HEK293T (cell line): ENCODE data around the gene FNDC11.
"Not testable (repeated sequence)": the region's sequence is repeated elsewhere in the genome, so short reads cannot be mapped to it uniquely, and the experiment has no call there.

ENCODE experiments used
- CTCF ChIA-PET: fragments of 350-600 bp; formaldehyde crosslinking; extraction: SDS; loops from one replicate; lab custom pipeline; 2021; ENCODE audit warnings: antibody characterized with exemption, inconsistent platforms; lab: Yijun Ruan, JAX
- POLR2A ChIA-PET: fragments of 350-600 bp; formaldehyde crosslinking; extraction: SDS; loops from one replicate; lab custom pipeline; 2020; ENCODE audit warnings: antibody characterized with exemption, inconsistent platforms; lab: Yijun Ruan, JAX
- DNase-seq: peaks from one replicate; pipeline ENCODE4 v3.0.0; 2012; ENCODE audit warnings: mixed read lengths; ENCODE audit errors: extremely low spot score
- ARNT ChIP-seq: fragments of 450-650 bp; IDR thresholded peaks from 2 replicates; pipeline ENCODE4 v1.6.1; 2017; ENCODE audit warnings: mild to moderate bottlenecking
- BHLHE40 ChIP-seq: fragments of 450-650 bp; IDR thresholded peaks from 2 replicates; pipeline ENCODE4 v1.6.1; 2016; ENCODE audit warnings: mild to moderate bottlenecking, moderate library complexity, borderline replicate concordance
- CTBP1 ChIP-seq: fragments of 450-650 bp; IDR thresholded peaks from 2 replicates; pipeline ENCODE4 v1.6.1; 2016; ENCODE audit warnings: borderline replicate concordance
- ELF4 ChIP-seq: fragments of 450-650 bp; IDR thresholded peaks from 2 replicates; pipeline ENCODE4 v1.6.1; 2017; ENCODE audit warnings: antibody characterized with exemption
- FOXA1 ChIP-seq: fragments of 450-650 bp; IDR thresholded peaks from 2 replicates; pipeline ENCODE4 v1.6.1; 2016; ENCODE audit warnings: mild to moderate bottlenecking
- FOXK2 ChIP-seq: fragments of 450-650 bp; IDR thresholded peaks from 2 replicates; pipeline ENCODE4 v1.6.1; 2016; ENCODE audit warnings: mild to moderate bottlenecking
- FOXM1 ChIP-seq: fragments of 450-650 bp; IDR thresholded peaks from 2 replicates; pipeline ENCODE4 v1.6.1; 2017; ENCODE audit warnings: mild to moderate bottlenecking, borderline replicate concordance
- HDGF ChIP-seq: fragments of 450-650 bp; IDR thresholded peaks from 2 replicates; pipeline ENCODE4 v1.6.1; 2017; ENCODE audit warnings: antibody characterized with exemption, borderline replicate concordance
- L3MBTL2 ChIP-seq: fragments of 450-650 bp; conservative IDR thresholded peaks from 2 replicates; pipeline ENCODE4 v1.6.1; 2016; ENCODE audit warnings: mild to moderate bottlenecking
- LEF1 ChIP-seq: fragments of 450-650 bp; IDR thresholded peaks from 2 replicates; pipeline ENCODE4 v1.6.1; 2017; ENCODE audit warnings: mild to moderate bottlenecking, borderline replicate concordance
- NFRKB ChIP-seq: fragments of 450-650 bp; IDR thresholded peaks from 2 replicates; pipeline ENCODE4 v1.6.1; 2016; ENCODE audit warnings: mild to moderate bottlenecking, moderate library complexity
- SP1 ChIP-seq: fragments of 450-650 bp; IDR thresholded peaks from 2 replicates; pipeline ENCODE4 v1.6.1; 2017
- SUZ12 ChIP-seq: fragments of 450-650 bp; IDR thresholded peaks from 2 replicates; pipeline ENCODE4 v1.6.1; 2016; ENCODE audit warnings: mild to moderate bottlenecking
- TARDBP ChIP-seq: fragments of 450-650 bp; IDR thresholded peaks from 2 replicates; pipeline ENCODE4 v1.6.1; 2016
- ZNF384 ChIP-seq: fragments of 450-650 bp; IDR thresholded peaks from 2 replicates; pipeline ENCODE4 v1.6.1; 2016
- TF ChIP-seq, protein P1 (sequence below): fragments of 450-650 bp; IDR thresholded peaks from 2 replicates; pipeline ENCODE4 v1.6.1; 2016

The FNDC11 gene

DNA sequence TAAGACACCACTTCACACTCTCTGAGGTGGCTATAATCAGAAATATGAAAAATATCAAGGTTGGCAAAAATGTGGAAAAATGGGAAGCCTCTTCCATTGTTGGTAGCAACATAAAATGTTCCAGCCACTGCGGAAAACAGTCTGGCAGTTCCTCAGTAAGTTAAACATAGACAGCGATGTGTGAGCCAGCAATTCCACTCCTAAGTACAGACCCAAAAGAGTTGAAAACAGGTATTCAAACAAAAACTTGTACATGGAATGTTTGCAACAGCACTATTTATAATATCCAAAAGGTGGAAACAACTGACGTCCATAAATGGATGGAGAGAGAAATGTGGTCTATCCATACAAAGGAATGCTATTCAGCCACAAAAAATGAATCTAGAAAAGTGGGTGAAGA, 40.8 kb upstream of the FNDC11 start:
- POLR2A ChIA-PET = no interaction called here
- DNase-seq = no peak
- CTCF ChIA-PET = no interaction called here

DNA sequence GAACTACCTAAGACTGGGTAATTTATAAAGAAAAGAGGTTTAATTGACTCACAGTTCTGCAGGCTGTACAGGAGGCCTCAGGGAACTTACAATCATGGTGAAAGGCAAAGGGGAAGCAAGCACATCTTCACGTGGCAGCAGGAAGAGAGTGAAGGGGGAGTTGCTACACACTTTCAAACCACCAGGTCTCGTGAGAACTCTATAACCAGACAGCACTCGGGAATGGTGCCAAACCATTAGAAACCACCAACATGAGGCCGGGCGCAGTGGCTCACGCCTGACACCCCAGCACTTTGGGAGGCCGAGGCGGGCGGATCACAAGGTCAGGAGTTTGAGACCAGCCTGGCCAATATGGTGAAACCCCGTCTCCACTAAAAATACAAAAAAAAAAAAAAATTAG, 39.4 kb upstream of the FNDC11 start:
- DNase-seq, POLR2A ChIA-PET, CTCF ChIA-PET: not testable (repeated sequence)

More for the DNA sequence above, 40.8 kb upstream of the FNDC11 start:
- TF ChIP-seq FOXA1 (no peak), LEF1 (no peak), L3MBTL2 (no peak), FOXK2 (no peak), NFRKB (no peak)
- TF ChIP-seq, protein P1, sequence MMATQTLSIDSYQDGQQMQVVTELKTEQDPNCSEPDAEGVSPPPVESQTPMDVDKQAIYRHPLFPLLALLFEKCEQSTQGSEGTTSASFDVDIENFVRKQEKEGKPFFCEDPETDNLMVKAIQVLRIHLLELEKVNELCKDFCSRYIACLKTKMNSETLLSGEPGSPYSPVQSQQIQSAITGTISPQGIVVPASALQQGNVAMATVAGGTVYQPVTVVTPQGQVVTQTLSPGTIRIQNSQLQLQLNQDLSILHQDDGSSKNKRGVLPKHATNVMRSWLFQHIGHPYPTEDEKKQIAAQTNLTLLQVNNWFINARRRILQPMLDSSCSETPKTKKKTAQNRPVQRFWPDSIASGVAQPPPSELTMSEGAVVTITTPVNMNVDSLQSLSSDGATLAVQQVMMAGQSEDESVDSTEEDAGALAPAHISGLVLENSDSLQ = no peak

DNA sequence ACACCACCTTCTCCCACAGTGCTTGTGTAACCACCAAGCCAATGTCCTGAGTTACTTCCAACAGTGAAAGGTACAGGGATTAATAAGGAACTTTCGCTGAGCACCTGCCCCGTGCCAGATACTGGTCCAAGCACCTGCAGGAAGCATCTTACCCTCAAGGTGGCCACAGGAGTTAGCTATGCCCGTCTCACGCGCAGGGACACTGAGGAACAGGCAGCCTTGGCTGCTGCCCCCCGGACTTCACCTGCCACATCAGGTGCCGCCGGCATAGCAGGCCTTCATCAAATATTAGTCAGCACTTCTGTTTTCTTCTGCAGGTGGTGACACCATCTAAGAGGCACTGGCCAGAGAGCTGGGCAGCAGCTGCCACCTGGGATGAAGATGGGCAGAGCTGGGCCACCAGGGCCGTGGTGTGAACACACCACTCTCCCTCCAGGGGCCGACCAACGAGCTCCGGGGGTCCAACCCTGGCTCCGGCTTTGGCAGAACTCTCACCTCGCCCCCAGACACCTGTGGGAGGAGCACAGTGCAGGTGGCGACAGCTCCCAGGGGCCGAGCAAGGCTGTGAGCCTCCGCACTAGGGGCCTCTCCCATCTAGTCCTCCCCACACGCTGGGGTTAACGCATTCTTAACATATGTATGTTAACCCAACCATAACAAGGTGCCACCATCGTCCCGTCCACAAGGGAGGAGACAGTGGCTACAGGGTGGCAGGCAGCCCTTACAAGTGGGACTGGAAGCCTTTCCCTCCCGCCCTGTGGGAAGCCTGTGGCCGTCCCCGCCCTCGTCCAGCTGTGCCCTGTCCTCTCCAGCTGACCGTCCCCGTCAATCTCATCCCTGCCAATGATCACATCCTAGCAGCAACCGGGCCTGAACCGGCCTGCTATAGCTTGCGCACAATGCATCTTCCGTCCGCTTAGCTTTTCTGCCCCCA, 36.3 kb upstream of the FNDC11 start:
- ChIA-PET CTCF (interaction anchor here (1.1 kb wide), 1 partner anchor 21 kb away, joined by 5 read pairs; no protein-coding TSS in a partner anchor), POLR2A (no interaction called here)
- no peak for DNase-seq
- TF ChIP-seq FOXA1 = no peak
- no peak for TF ChIP-seq TARDBP
- no peak for TF ChIP-seq FOXK2
- no peak for TF ChIP-seq HDGF
- no peak for TF ChIP-seq NFRKB
- TF ChIP-seq LEF1 = no peak
- TF ChIP-seq ARNT = no peak
- no peak for TF ChIP-seq CTBP1
- TF ChIP-seq ZNF384 = no peak
- TF ChIP-seq FOXM1 = no peak
- TF ChIP-seq SUZ12 = no peak
- no peak for TF ChIP-seq ELF4
- TF ChIP-seq, protein P1 = no peak
- no peak for TF ChIP-seq L3MBTL2
- no peak for TF ChIP-seq BHLHE40
- no peak for TF ChIP-seq SP1

DNA sequence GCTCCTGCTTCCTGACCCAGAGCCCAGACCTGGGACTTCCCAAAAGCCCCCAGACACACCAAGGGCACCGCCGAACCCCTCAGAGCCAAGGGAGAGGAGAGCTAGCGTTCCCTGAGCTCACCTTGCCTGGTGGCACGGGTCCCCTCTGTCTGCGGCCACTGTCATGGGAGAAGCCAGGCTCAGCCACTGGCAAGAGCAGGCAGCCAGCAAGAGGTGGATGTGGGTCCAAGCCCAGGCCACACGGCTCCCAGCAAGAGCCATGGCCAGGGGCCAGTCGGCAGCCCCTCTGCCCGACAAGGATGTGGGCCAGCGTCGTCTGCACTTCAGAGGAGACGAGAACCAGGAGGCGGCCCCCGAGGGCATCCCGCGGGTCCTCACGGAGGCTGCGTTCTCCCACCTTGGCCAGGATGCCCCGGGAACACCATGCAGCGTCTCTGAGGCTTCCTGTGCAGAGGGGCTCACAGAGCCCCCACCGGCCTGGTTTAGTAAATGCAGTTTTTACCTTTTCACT, 35.6 kb upstream of the FNDC11 start:
- CTCF ChIA-PET = no interaction called here
- POLR2A ChIA-PET = no interaction called here
- TF ChIP-seq FOXM1 = no peak
- TF ChIP-seq ZNF384 = no peak
- TF ChIP-seq HDGF = no peak
- no peak for TF ChIP-seq LEF1
- DNase-seq = no peak

DNA sequence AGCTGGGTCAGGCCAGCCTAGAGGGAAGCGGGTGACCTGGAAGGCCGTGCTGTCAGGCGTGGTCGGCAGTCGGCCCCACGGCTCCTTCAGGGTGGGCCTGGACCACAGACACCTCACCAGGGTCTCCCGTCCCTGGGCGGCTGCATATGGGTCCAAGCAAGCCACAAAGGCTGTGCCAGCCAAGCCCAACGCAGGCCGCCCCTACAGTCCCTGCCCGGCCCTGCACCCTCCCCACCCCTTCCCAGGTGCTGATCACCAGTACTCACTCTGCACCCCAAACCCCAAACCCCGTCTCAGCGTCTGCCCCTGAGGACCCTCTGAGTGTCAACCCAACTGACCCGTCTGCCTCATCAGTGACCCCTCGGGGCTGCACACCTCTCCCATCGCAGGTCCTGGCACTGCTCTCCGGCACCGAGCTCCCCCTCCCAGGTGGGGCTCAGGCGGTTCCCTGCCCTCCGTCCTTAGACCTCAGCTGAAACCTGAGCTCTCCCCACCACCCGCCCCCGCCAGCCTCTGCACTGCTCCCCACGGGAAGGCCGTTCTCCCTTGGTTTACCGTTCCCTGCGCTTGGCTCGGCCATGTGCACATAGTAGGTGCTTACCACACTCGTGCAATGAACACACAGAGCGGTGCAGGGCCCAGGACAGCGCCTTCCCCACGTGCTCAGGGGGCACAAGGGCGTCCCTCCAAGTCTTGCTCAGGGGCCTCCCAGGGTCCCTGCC, 34.9 kb upstream of the FNDC11 start:
- POLR2A ChIA-PET = interaction anchor here (2.2 kb wide), 1 partner anchor 12 kb away, joined by 8 read pairs; no protein-coding TSS in a partner anchor
- TF ChIP-seq SP1 (no peak), L3MBTL2 (0 out of 2 replicates have a peak, but pooled peaks have one; percentile 30)
- CTCF ChIA-PET = interaction anchor here (0.9 kb wide), 1 partner anchor 22 kb away, joined by 3 read pairs; no protein-coding TSS in a partner anchor
- DNase-seq = no peak

- CTCF ChIA-PET = interaction anchor here (0.9 to 1.9 kb wide), 4 partner anchors 17 to 53 kb away, joined by 3 to 5 read pairs (median 4); partner anchors contain the start of gene PTK6
- TF ChIP-seq L3MBTL2 (peak; percentile 29; the same call in 1 of the 2 replicates), ELF4 (no peak)
- peak; percentile 62 for DNase-seq
- POLR2A ChIA-PET = interaction anchor here (0.9 to 3.0 kb wide), 6 partner anchors 11 to 460 kb away, joined by 3 to 26 read pairs (median 4); partner anchors contain the start of genes SAMD10 and SRMS
These were observed 34.1 kb upstream of the FNDC11 start for GRCh38 chr20:63519668-63520503.
